ENCODE data around the gene EXOC6.

EXOC6 gene

GRCh38 chr10:92832998-92833650 is 15.2 kb upstream of the EXOC6 start:
- DNase-seq (ENCODE audit: low read depth, low spot score): no peak
- H3K27ac ChIP-seq: no peak overlapping the region

- no peak overlapping the region for H3K27ac ChIP-seq
Observed at GRCh38 chr10:92834331-92834730, 14.0 kb upstream of the EXOC6 start.

GRCh38 chr10:92834986-92835385 is 13.3 kb upstream of the EXOC6 start:
- no peak overlapping the region for H3K27ac ChIP-seq
- no peak for DNase-seq (ENCODE audit: low read depth, low spot score)

More at GRCh38 chr10:92834331-92834730, 14.0 kb upstream of the EXOC6 start:
- no peak for DNase-seq (ENCODE audit: low read depth, low spot score)

- no peak overlapping the region for H3K27ac ChIP-seq
- no peak for DNase-seq (ENCODE audit: low read depth, low spot score)
Observed at GRCh38 chr10:92837456-92837855, 10.9 kb upstream of the EXOC6 start.

- no peak for DNase-seq (ENCODE audit: low read depth, low spot score)
Observed at GRCh38 chr10:92839191-92840085, 8.9 kb upstream of the EXOC6 start.

GRCh38 chr10:92844746-92845145 is 3.6 kb upstream of the EXOC6 start:
- DNase-seq (ENCODE audit: low read depth, low spot score): no peak
- no peak overlapping the region for H3K27ac ChIP-seq

More at GRCh38 chr10:92839191-92840085, 8.9 kb upstream of the EXOC6 start:
- no peak overlapping the region for H3K27ac ChIP-seq

- DNase-seq (ENCODE audit: low read depth, low spot score): no peak
- no peak overlapping the region for H3K27ac ChIP-seq
Observed at GRCh38 chr10:92845921-92846320, 2.4 kb upstream of the EXOC6 start.

GRCh38 chr10:92846344-92846743 is 2.0 kb upstream of the EXOC6 start:
- DNase-seq (ENCODE audit: low read depth, low spot score): no peak
- no peak overlapping the region for H3K27ac ChIP-seq

GRCh38 chr10:92846854-92847201 is 1.5 kb upstream of the EXOC6 start:
- DNase-seq (ENCODE audit: low read depth, low spot score): peak; percentile 22
- peak overlapping the region; percentile 66 for H3K27ac ChIP-seq

- DNase-seq (ENCODE audit: low read depth, low spot score): peak; percentile 56
- H3K27ac ChIP-seq: peak overlapping the region; percentile 66
Observed at GRCh38 chr10:92847202-92847864, 987 bp upstream of the EXOC6 start.

GRCh38 chr10:92848037-92848440 is 281 bp upstream of the EXOC6 start:
- H3K27ac ChIP-seq: peak overlapping the region; percentile 66
- DNase-seq (ENCODE audit: low read depth, low spot score): no peak

- no peak overlapping the region for H3K27ac ChIP-seq
Observed at GRCh38 chr10:92849234-92849525, 860 bp downstream of the EXOC6 start.

GRCh38 chr10:92849576-92850090 is 1.3 kb downstream of the EXOC6 start:
- DNase-seq (ENCODE audit: low read depth, low spot score): no peak

More at GRCh38 chr10:92849234-92849525, 860 bp downstream of the EXOC6 start:
- no peak for DNase-seq (ENCODE audit: low read depth, low spot score)

GRCh38 chr10:92850185-92850584 is 1.9 kb downstream of the EXOC6 start:
- H3K27ac ChIP-seq: no peak overlapping the region
- no peak for DNase-seq (ENCODE audit: low read depth, low spot score)

More at GRCh38 chr10:92849576-92850090, 1.3 kb downstream of the EXOC6 start:
- H3K27ac ChIP-seq: no peak overlapping the region

- DNase-seq (ENCODE audit: low read depth, low spot score): no peak
- H3K27ac ChIP-seq: no peak overlapping the region
Observed at GRCh38 chr10:92851003-92851402, 2.7 kb downstream of the EXOC6 start.

- DNase-seq (ENCODE audit: low read depth, low spot score): no peak
- H3K27ac ChIP-seq: no peak overlapping the region
Observed at GRCh38 chr10:92855560-92855959, 7.2 kb downstream of the EXOC6 start.

GRCh38 chr10:92857904-92858514 is 9.7 kb downstream of the EXOC6 start:
- H3K27ac ChIP-seq: no peak overlapping the region
- no peak for DNase-seq (ENCODE audit: low read depth, low spot score)

- no peak for DNase-seq (ENCODE audit: low read depth, low spot score)
- H3K27ac ChIP-seq: no peak overlapping the region
Observed at GRCh38 chr10:92867235-92867634, 18.9 kb downstream of the EXOC6 start.

GRCh38 chr10:92868036-92868435 is 19.7 kb downstream of the EXOC6 start:
- DNase-seq (ENCODE audit: low read depth, low spot score): no peak

GRCh38 chr10:92868557-92868956 is 20.2 kb downstream of the EXOC6 start:
- no peak for DNase-seq (ENCODE audit: low read depth, low spot score)
- no peak overlapping the region for H3K27ac ChIP-seq

More at GRCh38 chr10:92868036-92868435, 19.7 kb downstream of the EXOC6 start:
- no peak overlapping the region for H3K27ac ChIP-seq
